Lower leg skin (tissue), 4 donors: ENCODE results near the gene HDAC7. TPM values are rescaled to one million over a fixed set of nuclear protein-coding genes. Genes with fewer than 3 reads are reported as not detected.

Experiments used
- DNase-seq, 2 donors: peaks; one replicate each; pipeline ENCODE4 v3.0.0-alpha.2; 2019; ENCODE audit warnings: low spot score in 2 of 2
- H3K4me3 ChIP-seq: fragments of 200-600 bp; sonication (generic); 2 replicates; pipeline ENCODE4 v1.5.1; 2017; ENCODE audit warnings: mild to moderate bottlenecking, low read depth; ENCODE audit not compliant: poor library complexity, severe bottlenecking
- POLR2A ChIP-seq, 2 donors: fragments of 450-650 bp; IDR thresholded peaks; one replicate each; pipeline ENCODE4 v1.6.1; 2016 to 2017; ENCODE audit warnings: antibody characterized with exemption in 2 of 2, mild to moderate bottlenecking in 1 of 2, moderate library complexity in 1 of 2
- WGBS, 2 donors: methylation state at CpG; one replicate each; pipeline ENCODE4 v1.1.5; 2018; 5-methylcytosine and 5-hydroxymethylcytosine counted together
- intact Hi-C: fragments of 100-400 bp; cut with DNase I; formaldehyde crosslinking; loops from one replicate; pipeline ENCODE4 v1.15.0; 2023; ENCODE audit warnings: low total_unique reads
- total RNA-seq, 4 donors: library from RNA; depleted of rRNA; stranded (reverse); fragments of >200 nt; gene quantifications; one replicate each; pipeline ENCODE4 v1.1.0, GENCODE V29; 2016
- TF ChIP-seq, protein P1 (sequence below), 3 donors: fragments of 450-650 bp; IDR thresholded peaks; one replicate each; pipeline ENCODE4 v1.5.1; 2016; ENCODE audit warnings: antibody characterized with exemption in 3 of 3, mild to moderate bottlenecking in 3 of 3, moderate library complexity in 2 of 3

HDAC7 gene
- total RNA-seq, 4 donors from 2014 or later: 56.3 to 114 (median 63.5) TPM

GRCh38 chr12:47774663-47775062 lies 45.0 kb downstream of the HDAC7 start:
- DNase-seq: no peak
- no peak overlapping the region for H3K4me3 ChIP-seq
- WGBS, 2 donors: 92 to 95% methylated on average over 7 of the region's 7 CpGs
- TF ChIP-seq, protein P1, sequence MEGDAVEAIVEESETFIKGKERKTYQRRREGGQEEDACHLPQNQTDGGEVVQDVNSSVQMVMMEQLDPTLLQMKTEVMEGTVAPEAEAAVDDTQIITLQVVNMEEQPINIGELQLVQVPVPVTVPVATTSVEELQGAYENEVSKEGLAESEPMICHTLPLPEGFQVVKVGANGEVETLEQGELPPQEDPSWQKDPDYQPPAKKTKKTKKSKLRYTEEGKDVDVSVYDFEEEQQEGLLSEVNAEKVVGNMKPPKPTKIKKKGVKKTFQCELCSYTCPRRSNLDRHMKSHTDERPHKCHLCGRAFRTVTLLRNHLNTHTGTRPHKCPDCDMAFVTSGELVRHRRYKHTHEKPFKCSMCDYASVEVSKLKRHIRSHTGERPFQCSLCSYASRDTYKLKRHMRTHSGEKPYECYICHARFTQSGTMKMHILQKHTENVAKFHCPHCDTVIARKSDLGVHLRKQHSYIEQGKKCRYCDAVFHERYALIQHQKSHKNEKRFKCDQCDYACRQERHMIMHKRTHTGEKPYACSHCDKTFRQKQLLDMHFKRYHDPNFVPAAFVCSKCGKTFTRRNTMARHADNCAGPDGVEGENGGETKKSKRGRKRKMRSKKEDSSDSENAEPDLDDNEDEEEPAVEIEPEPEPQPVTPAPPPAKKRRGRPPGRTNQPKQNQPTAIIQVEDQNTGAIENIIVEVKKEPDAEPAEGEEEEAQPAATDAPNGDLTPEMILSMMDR (IDR thresholded peaks at IDR 0.05): no peak
- TF ChIP-seq POLR2A (IDR thresholded peaks at IDR 0.05): no peak
- intact Hi-C loops: loop anchor here (5.0 kb wide), 1 partner anchor 57 kb away; no protein-coding TSS in a partner anchor

DNA sequence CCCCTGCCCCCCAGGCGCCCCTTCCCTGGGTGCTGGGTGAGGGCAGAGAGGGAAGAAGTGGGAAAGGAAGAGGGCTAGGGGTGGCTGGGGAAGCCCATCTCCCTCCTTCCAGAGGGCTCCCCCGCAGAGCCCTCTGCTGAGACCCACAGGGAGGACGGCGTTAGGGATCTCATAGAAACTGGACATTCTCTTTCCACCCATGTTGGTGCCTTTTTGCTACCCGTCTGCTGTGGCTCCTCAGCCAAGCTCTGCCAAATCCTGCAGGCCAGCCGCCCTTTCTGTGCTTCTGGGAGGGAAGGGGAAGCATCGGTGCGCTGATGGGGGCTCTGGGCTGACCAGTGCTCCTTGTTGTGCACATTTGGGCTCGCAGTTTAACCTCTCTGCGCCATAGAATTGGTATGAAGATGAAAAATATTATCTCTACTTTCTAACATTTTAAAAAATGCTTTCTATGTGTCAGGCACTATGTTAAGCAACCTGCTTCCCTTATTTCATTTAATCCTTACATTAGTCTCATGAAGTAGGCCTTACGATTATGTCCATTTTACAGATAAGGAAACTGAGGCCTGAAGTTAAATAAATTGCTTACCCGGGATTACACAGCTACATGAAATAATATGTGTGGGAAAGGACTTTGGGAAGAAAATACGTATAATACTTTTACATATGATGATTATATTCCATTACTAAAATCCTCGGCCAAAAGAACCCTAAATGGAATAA lies 45.7 kb downstream of the HDAC7 start:
- 51 to 53% methylated on average over 13 to 14 of the region's 14 CpGs for whole genome bisulfite sequencing, 2 donors
- intact Hi-C loops: no loop called here
- peak overlapping the region; percentile 71 for H3K4me3 ChIP-seq
- no peak for DNase-seq
- TF ChIP-seq, protein P1 (IDR thresholded peaks at IDR 0.05): no peak
- no peak for TF ChIP-seq POLR2A (IDR thresholded peaks at IDR 0.05)

GRCh38 chr12:47773062-47773857 lies 46.4 kb downstream of the HDAC7 start, which contains the start of gene SLC48A1:
SLC48A1 (plus strand) TSS chr12:47773238; CDS start chr12:47773305, 67 bp downstream.
- TF ChIP-seq, protein P1 (IDR thresholded peaks at IDR 0.05): no peak
- TF ChIP-seq POLR2A (IDR thresholded peaks at IDR 0.05): no peak
- 1% methylated on average over 17 to 36 of the region's 106 CpGs for WGBS, 2 donors
- DNase-seq: peak in 1 of 2 donors; percentile 94
- H3K4me3 ChIP-seq: peak within 1 kb of the TSS; percentile 71
- intact Hi-C loops: no loop called here

DNA sequence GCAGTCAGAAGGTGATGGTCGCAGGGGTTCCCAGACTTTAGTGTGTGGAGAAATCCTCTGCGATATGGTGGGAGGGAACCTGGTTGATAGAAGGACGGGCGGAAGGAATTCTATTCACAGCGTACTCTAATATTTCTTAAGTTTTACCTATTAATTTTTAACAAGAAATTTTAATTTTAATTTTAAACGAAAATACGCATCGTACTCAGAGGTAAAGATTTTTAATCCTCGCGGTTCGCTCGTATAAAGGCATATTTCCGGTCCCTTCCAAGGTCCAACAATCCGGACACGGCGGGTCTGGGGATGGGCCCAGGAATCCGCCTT lies 47.0 kb downstream of the HDAC7 start:
- WGBS, 2 donors: 10 to 11% methylated on average over 17 of the region's 17 CpGs
- no peak for DNase-seq
- intact Hi-C loops: no loop called here
- TF ChIP-seq POLR2A (IDR thresholded peaks at IDR 0.05): no peak
- TF ChIP-seq, protein P1 (IDR thresholded peaks at IDR 0.05): no peak
- H3K4me3 ChIP-seq: no peak overlapping the region

DNA sequence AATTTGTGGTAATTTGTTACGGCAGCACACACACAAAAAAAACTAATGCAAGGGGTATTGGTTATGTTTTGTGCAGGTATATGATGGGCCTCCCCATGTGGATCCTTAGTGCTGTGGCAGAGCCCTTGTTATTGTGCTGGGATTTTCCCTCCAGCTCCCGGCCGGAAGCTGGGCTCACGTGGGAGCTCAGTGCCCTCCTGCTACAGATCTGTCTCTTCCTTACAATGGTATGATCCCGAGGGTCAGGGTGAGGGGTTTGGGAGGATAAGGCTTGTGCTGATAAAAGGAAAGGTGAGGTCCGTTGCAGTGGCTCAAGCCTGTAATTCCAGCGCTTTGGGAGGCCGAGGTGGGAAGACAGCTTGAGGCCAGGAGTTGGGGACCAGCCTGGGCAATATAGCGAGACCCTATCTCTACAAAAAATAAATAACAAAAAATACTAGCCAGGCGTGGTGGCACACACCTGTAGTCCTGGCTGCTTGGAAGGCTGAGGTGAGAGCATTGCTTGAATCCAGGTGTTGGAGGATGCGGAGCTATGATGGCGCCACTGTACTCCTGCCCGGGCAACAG lies 47.5 kb downstream of the HDAC7 start:
- intact Hi-C loops: no loop called here
- 78 to 80% methylated on average over 13 of the region's 13 CpGs for WGBS, 2 donors
- H3K4me3 ChIP-seq: no peak overlapping the region
- no peak for DNase-seq
- TF ChIP-seq, protein P1 (IDR thresholded peaks at IDR 0.05): no peak
- no peak for TF ChIP-seq POLR2A (IDR thresholded peaks at IDR 0.05)
